DND-41 (cell line): ENCODE measurements around the gene RNF149.

Experiments
- ATAC-seq: fragments of 200-7000 bp; cut with Tn5 transposase; 3 replicates; pipeline ENCODE4 v1.9.1; 2021; ENCODE audit warnings: low read depth; ENCODE audit not compliant: insufficient read depth
- DNase-seq: peaks from one replicate; pipeline ENCODE4 v3.0.0-alpha.2; 2020
- H2AFZ ChIP-seq: 2 replicates; pipeline ENCODE4 v1.6.0; 2012; ENCODE audit warnings: low read depth, low read length
- H3K27ac ChIP-seq: 2 replicates; pipeline ENCODE4 v1.5.1; 2012; ENCODE audit warnings: low read length, inconsistent platforms
- H3K27me3 ChIP-seq: fragments of 200-600 bp; sonication (generic); 2 replicates; pipeline ENCODE4 v1.6.0; 2012; ENCODE audit warnings: low read length, mild to moderate bottlenecking, inconsistent platforms; ENCODE audit not compliant: insufficient read depth, poor library complexity
- H3K36me3 ChIP-seq: 2 replicates; pipeline ENCODE4 v1.5.1; 2012; ENCODE audit warnings: low read length, inconsistent platforms; ENCODE audit not compliant: insufficient read depth
- H3K4me1 ChIP-seq: 2 replicates; pipeline ENCODE4 v1.5.1; 2012; ENCODE audit warnings: mild to moderate bottlenecking, low read length; ENCODE audit not compliant: insufficient read depth
- H3K4me2 ChIP-seq: 2 replicates; pipeline ENCODE4 v1.6.0; 2012; ENCODE audit warnings: mild to moderate bottlenecking, moderate library complexity, low read length, inconsistent platforms; ENCODE audit not compliant: insufficient read depth
- H3K4me3 ChIP-seq, 2 experiments: fragments of 200-600 bp in 1 of 2; shearing (Covaris generic) in 1 of 2; 2 replicates each; pipeline ENCODE4 v1.5.1; 2012 to 2016; ENCODE audit warnings: inconsistent platforms in 2 of 2, low read length in 2 of 2, mild to moderate bottlenecking in 2 of 2, low read depth in 1 of 2, moderate library complexity in 1 of 2
- H3K79me2 ChIP-seq: 2 replicates; pipeline ENCODE4 v1.6.0; 2012; ENCODE audit warnings: low read length, inconsistent platforms; ENCODE audit not compliant: insufficient read depth
- H3K9ac ChIP-seq: 2 replicates; pipeline ENCODE4 v1.6.0; 2012; ENCODE audit warnings: low read depth, mild to moderate bottlenecking, inconsistent platforms, low read length, moderate library complexity
- H3K9me3 ChIP-seq: 2 replicates; pipeline ENCODE4 v1.5.1; 2012; ENCODE audit warnings: low read length, moderate library complexity, mild to moderate bottlenecking, inconsistent platforms; ENCODE audit not compliant: insufficient read depth, severe bottlenecking
- H4K20me1 ChIP-seq: 2 replicates; pipeline ENCODE4 v1.6.0; 2012; ENCODE audit warnings: low read length; ENCODE audit not compliant: insufficient read depth
- EZH2 ChIP-seq: IDR thresholded peaks from 3 replicates; pipeline ENCODE4 v1.6.1; 2012; ENCODE audit warnings: borderline replicate concordance, low read depth, mild to moderate bottlenecking, moderate library complexity, low read length, inconsistent platforms; ENCODE audit not compliant: severe bottlenecking
- TF ChIP-seq, protein P1 (sequence below): IDR thresholded peaks from 2 replicates; pipeline ENCODE4 v1.5.1; 2012; ENCODE audit warnings: borderline replicate concordance, low read length, moderate library complexity, mild to moderate bottlenecking; ENCODE audit not compliant: poor library complexity, severe bottlenecking; ENCODE audit errors: extremely low read depth

Gene RNF149

DNA sequence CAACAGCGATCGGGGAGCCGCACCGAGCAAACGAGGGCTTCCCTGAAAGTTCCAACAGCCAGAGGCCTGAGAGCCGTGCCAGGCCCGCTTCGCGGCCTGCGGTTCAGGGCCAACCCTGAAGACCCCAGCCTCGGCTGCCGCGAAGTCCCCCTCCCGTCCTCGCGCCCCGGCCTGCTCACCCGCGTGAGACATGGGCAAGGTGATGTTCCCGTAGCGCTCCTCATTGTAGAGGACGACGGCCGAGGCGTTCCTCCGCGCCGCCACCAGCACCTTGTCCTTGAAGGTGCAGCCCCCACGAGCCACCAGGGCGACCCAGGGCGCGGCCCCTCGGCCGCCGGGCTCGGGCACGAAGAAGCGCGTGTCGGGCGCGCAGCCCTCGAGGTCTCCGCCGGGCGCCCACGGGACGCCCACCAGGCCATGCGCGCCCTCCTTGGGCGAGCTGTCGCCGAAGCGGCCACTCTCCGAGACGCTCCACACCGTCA is 510 bp downstream of the RNF149 start:
- Histone ChIP-seq H4K20me1 (peaks cover 37% of the 10 kb centered on the region), H3K4me1 (peaks cover 86% of the 10 kb centered on the region), H3K9ac (peak overlapping the region; percentile 92), H3K27me3 (no peaks in the 10 kb centered on the region), H3K36me3 (peaks cover 23% of the 10 kb centered on the region), H3K4me3 (peak overlapping the region; percentile 71 to 74), H3K27ac (peak overlapping the region; percentile 85), H3K79me2 (peaks cover 57% of the 10 kb centered on the region), H2AFZ (peak overlapping the region; percentile 77), H3K9me3 (no peaks in the 10 kb centered on the region), H3K4me2 (peak overlapping the region; percentile 75)
- TF ChIP-seq, protein P1, sequence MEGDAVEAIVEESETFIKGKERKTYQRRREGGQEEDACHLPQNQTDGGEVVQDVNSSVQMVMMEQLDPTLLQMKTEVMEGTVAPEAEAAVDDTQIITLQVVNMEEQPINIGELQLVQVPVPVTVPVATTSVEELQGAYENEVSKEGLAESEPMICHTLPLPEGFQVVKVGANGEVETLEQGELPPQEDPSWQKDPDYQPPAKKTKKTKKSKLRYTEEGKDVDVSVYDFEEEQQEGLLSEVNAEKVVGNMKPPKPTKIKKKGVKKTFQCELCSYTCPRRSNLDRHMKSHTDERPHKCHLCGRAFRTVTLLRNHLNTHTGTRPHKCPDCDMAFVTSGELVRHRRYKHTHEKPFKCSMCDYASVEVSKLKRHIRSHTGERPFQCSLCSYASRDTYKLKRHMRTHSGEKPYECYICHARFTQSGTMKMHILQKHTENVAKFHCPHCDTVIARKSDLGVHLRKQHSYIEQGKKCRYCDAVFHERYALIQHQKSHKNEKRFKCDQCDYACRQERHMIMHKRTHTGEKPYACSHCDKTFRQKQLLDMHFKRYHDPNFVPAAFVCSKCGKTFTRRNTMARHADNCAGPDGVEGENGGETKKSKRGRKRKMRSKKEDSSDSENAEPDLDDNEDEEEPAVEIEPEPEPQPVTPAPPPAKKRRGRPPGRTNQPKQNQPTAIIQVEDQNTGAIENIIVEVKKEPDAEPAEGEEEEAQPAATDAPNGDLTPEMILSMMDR = no peak
- TF ChIP-seq EZH2 = no peak
- peak; percentile 43 for DNase-seq
- ATAC-seq = peak; percentile 22

DNA sequence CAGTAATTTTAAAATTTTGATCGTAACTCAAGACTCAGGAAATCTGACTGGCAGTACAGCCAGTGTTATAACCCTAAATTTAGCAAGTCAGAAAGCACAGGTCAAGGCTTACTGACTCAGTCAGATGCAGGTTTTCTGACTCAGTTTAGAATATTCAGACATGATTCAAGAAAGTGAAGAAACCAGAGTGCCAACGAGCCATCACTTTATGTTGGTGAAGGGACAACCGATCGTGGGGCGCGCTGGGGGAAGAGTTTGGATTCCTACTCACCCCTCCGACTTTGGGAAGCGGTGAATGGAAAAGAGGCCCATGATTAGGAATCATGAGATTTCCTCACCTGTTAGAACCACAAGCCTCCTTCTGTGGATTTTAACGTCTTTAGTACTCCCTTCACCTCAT is 998 bp downstream of the RNF149 start:
- Histone ChIP-seq H4K20me1 (peaks cover 42% of the 10 kb centered on the region), H2AFZ (peak overlapping the region; percentile 77), H3K27ac (peak overlapping the region; percentile 85), H3K4me1 (peaks cover 88% of the 10 kb centered on the region), H3K9ac (peak overlapping the region; percentile 92), H3K9me3 (no peaks in the 10 kb centered on the region), H3K79me2 (peaks cover 62% of the 10 kb centered on the region), H3K4me3 (peak overlapping the region; percentile 71 to 74), H3K27me3 (no peaks in the 10 kb centered on the region), H3K36me3 (peaks cover 28% of the 10 kb centered on the region), H3K4me2 (peak overlapping the region; percentile 75)
- ATAC-seq = no peak
- no peak for TF ChIP-seq EZH2
- TF ChIP-seq, protein P1 = no peak
- no peak for DNase-seq

DNA sequence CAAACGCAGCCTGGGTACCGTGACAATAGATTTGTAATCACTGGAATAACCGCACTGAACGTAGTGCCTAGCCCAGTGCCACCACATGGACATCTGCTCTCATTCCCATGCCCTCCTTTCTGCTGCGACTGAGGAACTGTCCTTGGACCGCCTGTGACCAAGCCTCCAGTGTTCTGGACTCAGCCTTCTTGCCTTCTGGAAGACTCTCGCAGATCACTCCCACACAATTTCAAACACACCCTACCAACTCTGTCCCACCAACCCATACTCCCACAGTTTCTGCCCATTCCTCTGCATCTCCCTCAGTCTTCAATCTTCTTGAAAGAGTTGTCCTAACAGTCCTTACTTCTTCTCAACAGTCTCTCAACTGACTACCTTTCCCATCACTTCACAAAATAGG is 2.1 kb downstream of the RNF149 start:
- H3K4me3 ChIP-seq = peak overlapping the region; percentile 71 to 74; a peak in 3 of 4 replicates
- peaks cover 35% of the 10 kb centered on the region for H3K36me3 ChIP-seq
- H3K9ac ChIP-seq = peak overlapping the region; percentile 92
- H3K27me3 ChIP-seq = no peaks in the 10 kb centered on the region
- ATAC-seq = peak; percentile 0; the same call in 1 of the 3 replicates
- H3K4me1 ChIP-seq = peaks cover 78% of the 10 kb centered on the region
- H3K79me2 ChIP-seq = peaks cover 73% of the 10 kb centered on the region
- H3K9me3 ChIP-seq = no peaks in the 10 kb centered on the region
- H2AFZ ChIP-seq = no peak overlapping the region
- TF ChIP-seq EZH2 = no peak
- TF ChIP-seq, protein P1 = no peak
- peaks cover 47% of the 10 kb centered on the region for H4K20me1 ChIP-seq
- no peak for DNase-seq
- H3K27ac ChIP-seq = peak overlapping the region; percentile 85
- peak overlapping the region; percentile 75 for H3K4me2 ChIP-seq

DNA sequence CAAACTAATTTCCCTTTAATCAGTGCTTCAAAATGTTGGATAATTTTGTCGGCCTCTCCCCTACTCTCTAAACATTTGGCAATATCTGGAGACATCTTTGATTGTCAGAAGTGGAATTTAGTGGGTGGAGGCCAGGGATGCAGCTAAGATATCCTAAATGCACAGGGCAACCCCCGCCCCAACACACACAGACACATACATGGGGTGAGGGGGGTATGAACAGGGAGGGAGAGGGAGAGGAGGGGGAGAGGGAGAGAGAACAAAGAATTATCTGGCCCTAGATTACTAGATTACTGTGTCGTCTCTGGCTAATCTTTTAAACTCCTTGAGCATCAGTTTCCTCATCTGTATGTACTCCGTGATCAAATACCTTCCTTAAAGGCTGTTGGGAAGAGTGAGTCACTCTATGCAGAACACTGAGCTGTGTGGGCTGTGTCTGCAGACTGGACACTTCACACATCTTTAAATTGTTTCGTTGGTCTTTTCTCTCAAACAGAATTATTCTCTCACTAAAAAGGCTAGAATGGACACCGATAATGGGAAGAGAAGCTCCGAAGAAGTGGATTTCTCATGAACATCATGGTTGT is 2.9 kb downstream of the RNF149 start:
- Histone ChIP-seq H3K9me3 (no peaks in the 10 kb centered on the region), H3K9ac (peak overlapping the region; percentile 92; the same call in 1 of the 2 replicates), H2AFZ (no peak overlapping the region), H3K4me2 (peak overlapping the region; percentile 75), H3K36me3 (peaks cover 41% of the 10 kb centered on the region), H3K79me2 (peaks cover 81% of the 10 kb centered on the region), H3K4me3 (peak overlapping the region in 1 of 2 experiments; percentile 74; a peak in 2 of 4 replicates), H3K4me1 (peaks cover 74% of the 10 kb centered on the region), H3K27me3 (no peaks in the 10 kb centered on the region), H4K20me1 (peaks cover 50% of the 10 kb centered on the region), H3K27ac (peak overlapping the region; percentile 17)
- DNase-seq (no peak), ATAC-seq (no peak)
- TF ChIP-seq, protein P1 = no peak
- TF ChIP-seq EZH2 = no peak
